HG02642 (cell line): ENCODE data around the gene FLNB.

Experiments
- ATAC-seq: cut with Tn5 transposase; IDR thresholded peaks from one replicate; pipeline ENCODE4 v1.9.1; 2021; ENCODE audit warnings: mild to moderate bottlenecking; ENCODE audit not compliant: unreplicated experiment, poor library complexity

Gene FLNB

DNA sequence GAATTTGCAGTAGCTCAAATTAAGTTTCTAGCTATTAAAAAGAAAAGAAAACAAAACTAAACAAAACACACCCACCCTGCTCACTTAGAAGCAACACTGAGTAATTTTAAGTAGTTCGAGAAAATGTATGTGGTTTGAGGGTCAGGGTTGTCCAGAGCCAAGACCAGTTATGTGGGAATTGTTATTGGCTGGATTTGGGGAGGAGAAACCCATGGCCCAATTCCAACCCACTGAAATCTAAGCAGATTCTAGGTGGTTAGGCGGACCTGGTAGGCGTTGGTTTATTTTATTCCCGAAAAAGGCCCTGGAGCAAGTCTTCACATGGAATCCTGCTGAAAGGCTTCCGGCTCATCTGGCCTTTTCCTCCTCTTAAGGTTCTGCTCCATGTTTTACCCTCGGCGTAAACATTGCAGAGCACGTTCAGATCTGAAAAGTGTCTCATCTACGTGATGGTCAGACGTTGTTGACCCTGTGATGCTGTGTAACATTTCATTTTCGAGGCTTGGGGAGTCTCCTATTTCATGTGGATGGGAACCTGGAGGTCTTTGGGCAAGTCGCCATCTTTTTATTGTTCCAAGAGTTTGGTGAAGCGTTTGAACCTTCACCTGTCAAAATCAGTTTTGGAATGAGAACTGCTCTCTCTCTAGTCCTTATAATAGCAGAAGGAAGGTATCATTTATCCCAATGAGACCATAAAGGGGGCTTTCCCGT lies 64.0 kb downstream of the FLNB start:
- no peak for ATAC-seq

DNA sequence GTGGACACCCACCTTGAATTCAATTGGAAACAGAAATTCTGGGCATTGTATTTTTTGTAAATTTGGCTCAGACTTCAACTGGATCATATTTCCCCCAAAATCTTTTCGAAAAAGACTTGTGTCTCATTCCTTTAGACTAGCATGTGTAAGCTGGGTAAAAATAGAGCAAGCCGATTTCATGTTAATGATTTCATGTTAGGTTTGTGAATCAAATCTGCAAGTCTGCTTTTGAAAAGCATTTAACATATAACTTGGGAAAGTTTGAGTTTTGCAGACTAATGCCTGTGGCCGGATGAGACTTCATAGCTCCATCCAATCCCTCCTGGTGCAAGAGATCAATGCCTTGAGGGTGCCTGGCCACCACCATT lies 64.5 kb downstream of the FLNB start:
- ATAC-seq = no peak

DNA sequence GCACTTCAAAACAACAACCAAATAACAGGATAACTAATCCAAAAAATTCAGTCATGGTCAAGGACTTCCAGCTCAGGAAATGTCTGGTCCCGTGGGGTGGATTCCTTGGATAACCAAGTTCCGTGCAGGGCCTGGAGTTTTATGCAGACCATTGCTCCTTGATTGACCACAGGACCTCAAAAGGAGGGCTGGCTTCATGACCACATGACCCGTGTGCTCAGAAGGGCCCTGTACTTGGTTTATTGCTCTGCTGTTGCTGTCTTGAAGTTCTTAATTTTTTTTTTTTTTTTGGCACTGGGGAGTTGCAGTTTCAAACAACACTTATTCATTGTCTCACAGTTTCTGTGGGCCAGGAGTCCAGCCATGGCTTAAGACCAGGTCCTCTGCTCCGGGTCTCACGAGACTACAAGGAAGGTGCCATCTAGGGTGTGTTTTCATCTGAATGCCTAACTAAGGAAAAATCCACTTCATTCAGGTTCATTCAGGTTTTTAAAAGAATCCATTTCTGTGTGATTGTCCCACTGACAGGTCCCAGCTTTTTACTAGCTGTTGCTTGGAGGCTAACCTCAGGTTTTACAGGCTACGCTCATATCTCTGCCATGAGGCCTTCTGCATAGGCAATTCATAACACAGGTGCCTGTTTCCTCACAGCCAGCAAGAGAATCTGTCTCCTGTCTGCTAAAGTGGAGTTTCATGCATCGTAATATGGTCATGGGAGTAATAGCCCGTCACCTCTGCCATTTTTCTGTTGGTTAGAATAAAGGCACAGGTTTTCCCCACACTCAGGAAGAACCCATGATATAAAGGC lies 65.3 kb downstream of the FLNB start:
- no peak for ATAC-seq

DNA sequence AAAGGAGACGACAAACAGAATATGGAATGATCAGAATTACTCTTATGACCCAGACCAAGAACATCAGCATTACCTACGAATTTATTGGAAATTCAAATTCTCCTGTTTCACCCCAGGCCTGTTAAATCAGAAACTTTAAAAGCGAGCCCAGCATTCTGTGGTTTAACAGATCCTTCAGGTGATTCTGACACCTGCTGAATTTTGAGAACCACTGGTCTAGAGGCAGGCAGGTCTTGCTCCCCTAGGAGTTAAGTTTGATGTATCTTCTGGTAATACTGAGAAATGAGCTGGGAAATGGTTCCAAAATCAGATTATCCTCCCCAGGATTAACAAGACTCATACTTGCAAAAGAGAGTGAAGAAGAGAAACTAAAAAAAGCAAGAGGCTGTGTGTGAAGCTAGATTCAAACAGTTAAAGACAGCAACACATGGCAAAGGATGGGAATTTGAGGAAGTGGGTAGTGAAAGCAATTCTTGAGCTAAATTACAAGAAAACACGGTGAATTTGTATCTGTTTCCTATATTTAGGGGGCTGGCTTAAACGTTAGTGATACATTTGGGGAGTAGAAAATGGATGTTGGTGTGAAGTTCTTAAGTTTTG lies 66.0 kb downstream of the FLNB start:
- ATAC-seq = no peak

DNA sequence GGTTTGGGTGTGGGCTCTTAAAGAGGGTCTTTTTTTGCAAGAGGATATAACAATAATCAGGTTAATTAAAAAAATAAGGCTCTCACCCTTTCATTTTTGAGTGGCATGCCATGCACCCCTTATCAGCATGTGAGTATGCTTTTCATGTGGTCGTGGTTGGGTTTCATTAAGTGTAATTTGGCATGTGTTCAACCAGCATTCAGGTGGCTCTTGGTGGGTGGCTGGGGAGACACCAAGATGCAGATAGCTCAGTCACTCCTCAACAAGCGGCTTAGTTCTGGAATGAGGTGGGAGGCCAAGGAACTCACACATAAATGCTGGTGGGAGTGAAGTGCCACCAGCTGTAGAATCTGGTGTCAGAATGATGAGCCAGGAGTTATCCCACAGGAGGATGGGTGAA lies 66.8 kb downstream of the FLNB start:
- no peak for ATAC-seq

DNA sequence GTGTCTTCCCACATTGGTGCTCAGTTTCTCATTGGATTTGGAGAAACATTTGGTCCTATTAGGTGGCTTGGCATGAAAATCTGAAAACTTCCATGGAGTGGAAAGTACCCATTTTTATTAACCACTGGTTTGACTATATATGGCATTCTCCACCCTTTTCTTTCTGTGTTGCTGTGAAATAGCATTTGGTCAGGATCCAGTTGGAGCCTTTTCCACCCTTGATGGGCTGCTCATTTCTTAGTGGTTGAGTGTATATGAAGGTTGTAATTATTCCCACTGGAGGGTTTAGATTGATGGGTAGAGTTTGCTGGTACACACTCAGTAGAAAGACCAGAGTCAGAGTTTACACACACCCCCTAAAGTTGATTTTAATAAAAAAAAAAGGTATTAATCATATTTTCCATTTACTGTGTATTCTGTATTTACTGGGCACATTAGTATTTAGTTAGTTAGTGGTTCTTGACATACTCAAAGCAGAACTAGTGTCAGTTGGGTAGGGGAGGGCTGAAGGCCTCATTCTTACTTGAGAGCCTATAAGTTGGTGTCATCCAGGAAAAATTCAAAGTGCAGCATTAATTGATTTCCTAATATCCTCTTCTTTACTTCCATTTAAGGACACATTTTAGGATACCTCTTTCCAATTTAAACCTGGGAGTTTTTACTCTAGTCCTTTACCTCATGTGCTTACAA lies 69.5 kb downstream of the FLNB start:
- no peak for ATAC-seq

DNA sequence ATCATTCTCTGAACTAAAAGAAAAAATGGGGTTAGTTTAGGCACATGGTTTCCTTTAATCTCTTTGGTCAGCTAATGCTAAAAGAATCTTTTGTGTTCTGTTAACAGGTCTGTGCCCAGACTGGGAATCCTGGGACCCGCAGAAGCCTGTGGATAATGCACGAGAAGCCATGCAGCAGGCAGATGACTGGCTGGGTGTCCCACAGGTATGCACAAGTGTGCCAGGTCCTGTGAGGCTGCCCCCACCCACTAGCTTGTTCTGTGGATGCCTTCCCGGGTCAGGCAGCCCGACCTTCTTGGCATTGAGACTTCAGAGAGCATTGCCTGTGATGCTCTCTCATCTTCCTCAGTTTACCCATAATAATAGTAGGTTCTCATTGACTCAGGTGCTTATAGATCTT lies 70.4 kb downstream of the FLNB start:
- no peak for ATAC-seq

DNA sequence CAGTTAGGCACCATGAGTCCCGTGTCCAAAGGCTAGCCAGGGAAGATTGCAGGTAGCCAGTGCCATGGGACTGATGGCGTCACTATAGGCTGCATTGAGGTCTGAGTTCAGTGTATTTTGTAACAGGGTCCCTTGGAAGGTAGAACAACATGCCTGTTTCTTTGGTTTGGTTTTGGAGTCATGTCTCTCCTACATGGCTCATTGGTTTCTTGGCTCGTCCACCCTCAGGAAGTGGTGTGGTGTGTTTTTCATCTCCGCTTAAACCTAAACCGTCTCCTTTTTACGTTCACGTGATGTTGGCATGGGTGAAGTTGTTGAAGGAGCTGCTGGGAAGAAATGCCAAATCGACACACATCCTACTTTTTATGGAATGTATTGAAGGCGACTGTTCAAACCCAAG lies 71.6 kb downstream of the FLNB start:
- no peak for ATAC-seq

DNA sequence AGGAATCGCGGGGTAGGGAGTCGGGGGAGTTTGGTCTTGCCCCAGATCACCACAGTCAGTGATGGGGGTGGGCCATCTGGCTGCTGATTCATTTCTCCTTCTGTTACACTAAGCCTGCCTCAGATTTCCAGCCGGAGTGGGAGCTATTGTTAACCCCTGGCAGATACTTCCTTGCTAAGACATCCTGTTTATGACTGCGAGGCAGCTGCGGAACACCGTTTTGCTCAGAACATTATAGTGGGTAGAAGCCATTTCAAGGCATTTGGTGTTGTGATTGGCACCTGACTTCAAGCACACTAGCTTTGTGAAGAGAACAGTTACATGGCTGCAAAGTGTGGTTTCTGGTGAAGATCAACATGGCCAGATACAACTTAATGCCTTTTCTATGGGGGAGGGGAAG lies 73.8 kb downstream of the FLNB start:
- ATAC-seq = no peak

DNA sequence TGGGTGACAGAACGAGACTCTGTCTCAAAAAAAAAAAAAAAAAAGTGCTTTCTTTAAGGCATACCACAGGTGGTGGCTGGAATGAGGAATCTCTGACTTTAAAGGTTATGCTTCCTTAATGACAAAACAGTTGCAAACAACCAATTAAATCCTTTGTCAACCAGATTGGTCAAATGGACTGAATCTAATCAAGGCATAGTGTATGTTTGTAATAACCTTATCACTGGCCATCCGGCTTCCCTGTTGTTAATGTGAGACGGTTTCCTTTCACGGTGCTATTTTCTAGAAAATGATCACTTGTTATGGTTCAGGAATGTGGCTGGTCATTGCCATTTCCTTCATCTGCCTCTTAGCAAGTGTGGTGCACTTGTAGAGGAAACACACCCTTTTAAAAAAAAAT lies 75.9 kb downstream of the FLNB start:
- ATAC-seq = no peak

DNA sequence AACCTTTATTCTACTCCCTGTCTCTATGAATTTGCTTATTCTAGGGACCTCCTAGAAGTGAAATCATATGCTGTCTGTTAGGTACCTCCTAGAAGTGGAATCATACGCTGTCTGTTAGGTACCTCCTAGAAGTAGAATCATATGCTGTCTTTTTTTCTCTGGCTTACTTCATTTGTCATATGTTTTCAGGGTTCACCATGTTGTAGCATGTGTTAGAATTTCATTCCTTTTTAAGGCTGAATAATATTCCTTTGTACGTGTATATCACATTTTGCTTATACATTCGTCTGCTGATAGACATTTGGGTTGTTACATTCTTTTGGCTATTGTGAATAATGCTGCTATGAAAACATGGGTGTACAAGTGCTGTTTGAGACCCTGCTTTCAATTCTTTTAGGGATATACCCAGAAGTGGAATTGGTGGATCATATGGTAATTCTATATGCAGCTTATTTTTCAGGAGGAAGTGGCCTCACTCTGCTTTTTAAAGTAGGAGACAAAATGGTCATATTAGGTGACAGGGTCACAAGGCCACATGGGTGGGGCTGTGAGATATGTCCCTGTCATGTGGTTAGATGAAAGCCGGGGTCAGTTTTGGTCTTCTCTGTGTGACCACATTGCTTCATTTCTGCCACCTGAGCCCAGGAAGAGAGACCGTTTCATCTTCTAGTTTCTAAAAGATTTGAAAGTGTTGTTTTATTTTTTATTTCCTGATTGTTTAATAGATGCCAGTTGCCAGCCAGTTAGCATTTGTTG lies 76.7 kb downstream of the FLNB start:
- ATAC-seq = no peak

DNA sequence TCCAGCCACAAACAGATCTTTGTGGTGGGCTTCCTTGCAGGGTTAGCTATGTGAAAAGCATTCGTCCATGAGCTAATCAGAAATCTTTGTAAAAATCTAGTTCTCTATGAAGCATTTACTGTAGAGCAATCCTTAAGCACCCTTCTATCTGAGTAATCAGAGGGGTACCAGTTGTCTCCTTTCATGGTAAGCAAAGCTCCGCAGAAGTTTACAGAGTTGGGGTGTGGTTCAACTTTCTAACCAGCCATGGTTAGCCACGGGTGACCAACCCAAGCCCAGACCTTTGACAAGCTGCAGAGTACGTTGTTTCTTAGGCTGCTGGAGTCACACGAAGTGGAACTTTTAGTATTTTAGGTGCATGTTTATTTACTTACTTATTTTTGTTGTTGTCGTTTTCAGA lies 77.4 kb downstream of the FLNB start:
- no peak for ATAC-seq

DNA sequence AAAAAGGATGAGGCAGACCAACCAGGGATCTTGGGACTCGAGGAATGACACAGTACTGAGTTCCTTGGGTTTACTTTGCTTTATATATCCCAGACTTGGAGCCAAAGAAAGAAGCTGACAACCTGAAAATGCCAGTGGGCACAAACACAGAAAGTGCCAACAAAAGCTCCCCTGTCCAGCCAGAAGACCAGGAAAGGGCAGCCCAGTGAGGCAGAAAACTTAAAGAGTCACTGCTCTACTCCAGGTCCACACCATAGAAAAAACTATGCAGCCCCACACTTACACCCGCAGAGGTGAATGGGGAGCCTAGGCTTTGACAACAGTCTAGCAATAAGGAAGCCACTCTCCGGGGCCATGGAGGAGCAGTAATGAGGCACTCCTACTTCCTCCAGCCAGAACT lies 80.3 kb downstream of the FLNB start:
- no peak for ATAC-seq

DNA sequence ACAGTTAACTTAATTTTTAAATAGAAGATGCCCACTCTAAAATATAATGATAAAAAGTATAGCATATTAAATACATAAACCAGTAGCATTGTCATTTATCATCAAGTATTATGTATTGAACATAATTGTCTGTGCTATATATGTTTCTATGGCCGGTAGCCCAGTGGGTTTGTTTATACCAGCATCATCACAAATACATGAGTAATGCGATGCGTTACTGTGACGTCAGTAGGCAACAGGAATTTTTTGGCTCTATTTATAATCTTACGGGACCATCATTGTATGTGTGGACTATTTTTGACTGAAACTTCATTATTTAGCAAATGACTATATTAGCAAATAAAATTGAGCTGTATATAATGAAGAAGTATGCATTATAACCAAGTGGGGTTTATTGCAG lies 82.1 kb downstream of the FLNB start:
- ATAC-seq = no peak

DNA sequence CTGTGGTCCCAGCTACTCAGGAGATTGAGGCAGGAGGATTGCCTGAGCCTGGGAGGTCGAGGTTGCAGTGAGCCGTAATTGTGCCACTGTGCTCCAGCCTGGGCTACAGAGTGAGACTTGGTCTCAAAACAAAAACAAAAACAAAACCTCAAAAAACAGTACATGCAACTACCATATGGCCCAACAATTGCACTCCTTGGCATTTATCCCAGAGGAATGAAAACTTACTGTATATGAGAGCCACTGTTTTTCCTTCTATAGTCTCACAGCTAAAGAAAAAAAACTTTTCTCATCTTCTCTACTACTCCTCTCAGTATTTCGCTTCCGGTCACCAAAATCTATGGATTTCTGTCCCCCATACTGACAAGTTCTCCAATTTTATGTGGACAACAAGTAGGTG lies 84.3 kb downstream of the FLNB start:
- ATAC-seq = no peak

DNA sequence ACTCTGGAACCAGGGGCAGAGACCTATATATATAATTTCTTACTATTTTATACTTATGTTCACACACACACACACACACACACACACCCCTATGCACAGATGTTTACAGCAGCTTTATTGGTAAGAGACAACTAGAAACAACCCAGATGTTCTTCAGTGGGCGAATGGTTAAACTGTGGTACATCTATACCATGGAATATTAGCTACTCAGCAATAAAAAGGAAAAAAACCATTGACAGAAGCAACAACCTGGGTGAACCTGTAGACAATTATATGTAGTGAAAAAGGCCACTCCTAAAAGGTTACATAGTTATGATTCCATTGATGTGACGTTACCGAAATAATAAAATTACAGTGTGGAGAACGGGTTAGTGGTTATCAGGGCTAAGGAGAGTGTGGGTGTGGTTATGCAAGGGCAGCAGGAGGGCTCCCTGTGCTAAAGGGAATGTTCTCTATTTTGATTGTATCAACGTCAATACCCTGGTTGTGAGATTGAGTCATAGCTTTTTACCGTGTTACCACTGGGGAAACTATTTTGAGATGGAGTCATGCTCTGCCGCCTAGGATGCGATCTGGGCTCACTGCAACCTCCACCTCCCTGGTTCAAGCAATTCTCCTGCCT lies 85.5 kb downstream of the FLNB start:
- no peak for ATAC-seq

DNA sequence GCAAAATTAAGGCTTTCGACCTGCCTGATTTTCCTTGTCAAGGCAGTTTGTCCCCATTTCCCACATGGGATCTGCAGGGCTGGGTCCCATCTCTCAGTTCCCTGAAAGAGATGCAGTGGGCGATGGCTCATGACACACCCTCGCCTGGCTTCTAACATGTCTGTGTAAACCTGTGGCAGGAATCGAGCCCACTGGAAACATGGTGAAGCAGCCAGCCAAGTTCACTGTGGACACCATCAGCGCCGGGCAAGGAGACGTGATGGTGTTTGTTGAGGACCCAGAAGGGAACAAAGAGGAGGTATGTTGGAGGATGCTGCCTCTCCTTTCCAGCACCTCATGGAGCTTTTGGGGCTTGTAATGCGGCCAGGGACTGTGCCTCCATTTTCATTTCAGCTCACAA lies 86.4 kb downstream of the FLNB start:
- ATAC-seq = no peak

DNA sequence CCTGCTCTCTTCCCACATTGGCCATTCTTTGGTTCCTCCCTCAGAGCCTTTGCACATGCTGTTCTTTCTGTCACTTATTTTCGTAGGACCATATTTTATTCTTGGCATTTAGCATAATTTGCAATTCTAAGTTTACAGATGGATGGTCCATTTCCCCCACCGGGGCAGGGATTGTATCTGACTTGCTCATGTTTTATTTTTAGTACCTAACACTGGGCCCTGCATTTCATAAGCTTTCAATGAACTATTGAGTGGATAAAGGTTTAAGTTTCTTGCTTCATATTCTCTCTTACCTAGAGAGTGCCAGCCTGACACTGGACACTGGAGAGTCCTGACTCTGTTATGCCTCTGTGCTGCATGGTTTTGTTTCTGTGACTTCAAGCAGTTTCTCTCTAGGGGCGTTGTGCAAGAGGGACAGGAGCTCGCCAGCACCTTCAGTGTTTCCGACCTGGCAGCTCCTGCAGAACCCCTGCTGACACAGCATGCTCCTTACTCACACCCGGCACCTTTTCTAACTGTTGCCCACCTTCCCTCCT lies 87.4 kb downstream of the FLNB start:
- no peak for ATAC-seq

DNA sequence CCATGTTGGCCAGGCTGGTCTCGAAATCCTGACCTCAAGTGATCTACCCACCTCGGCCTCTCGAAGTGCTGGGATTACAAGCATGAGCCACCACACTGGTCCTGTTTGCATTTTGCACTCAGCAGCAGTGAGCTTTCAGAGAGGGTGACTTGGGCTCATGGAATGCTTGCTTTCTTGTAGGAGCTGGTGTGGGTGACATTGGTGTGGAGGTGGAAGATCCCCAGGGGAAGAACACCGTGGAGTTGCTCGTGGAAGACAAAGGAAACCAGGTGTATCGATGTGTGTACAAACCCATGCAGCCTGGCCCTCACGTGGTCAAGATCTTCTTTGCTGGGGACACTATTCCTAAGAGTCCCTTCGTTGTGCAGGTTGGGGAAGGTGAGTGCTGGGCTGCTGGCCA lies 90.3 kb downstream of the FLNB start:
- no peak for ATAC-seq

DNA sequence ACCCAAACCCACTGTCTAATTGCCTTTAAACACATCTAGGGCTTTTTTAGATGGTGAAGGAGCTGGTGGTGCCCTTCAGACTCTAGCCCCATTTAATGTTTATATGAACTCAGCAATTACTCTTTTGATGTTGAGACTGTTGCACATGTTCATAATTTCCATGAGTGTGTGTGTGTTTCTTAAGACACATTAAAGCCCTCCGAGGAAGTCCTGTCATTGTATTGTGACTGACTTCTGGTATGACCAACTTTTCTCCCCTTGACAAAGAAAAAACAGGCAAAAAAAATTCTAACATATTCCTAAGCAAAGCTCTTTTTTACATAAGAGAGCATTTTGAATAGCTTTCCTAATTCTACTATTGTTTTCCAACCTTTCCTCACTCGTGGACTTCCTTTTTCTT lies 91.6 kb downstream of the FLNB start:
- no peak for ATAC-seq
